Measurements from ENCODE around the gene APBA1.
"Not testable (repeated sequence)": the region's sequence is repeated elsewhere in the genome, so short reads cannot be mapped to it uniquely, and the experiment has no call there.

Gene APBA1

GRCh38 chr9:69433968-69434367, 238.2 kb downstream of the APBA1 start:
- DNase-seq: no peak

- DNase-seq: no peak
Observed at GRCh38 chr9:69433392-69433791, 238.8 kb downstream of the APBA1 start.

- DNase-seq: no peak
Observed at GRCh38 chr9:69432623-69433022, 239.5 kb downstream of the APBA1 start.

GRCh38 chr9:69431777-69432176, 240.4 kb downstream of the APBA1 start:
- no peak for DNase-seq

- DNase-seq: no peak
Observed at GRCh38 chr9:69431203-69431602, 241.0 kb downstream of the APBA1 start.

- no peak for DNase-seq
Observed at GRCh38 chr9:69430206-69430605, 242.0 kb downstream of the APBA1 start.

- DNase-seq: no peak
Observed at GRCh38 chr9:69429281-69429680, 242.9 kb downstream of the APBA1 start.

- no peak for DNase-seq
Observed at GRCh38 chr9:69428017-69428785, 244.0 kb downstream of the APBA1 start.

GRCh38 chr9:69427286-69427685, 244.9 kb downstream of the APBA1 start:
- no peak for DNase-seq

- no peak for DNase-seq
Observed at GRCh38 chr9:69425136-69425801, 246.9 kb downstream of the APBA1 start.

- DNase-seq: peak; percentile 64 to 78 (median 68)
Observed at GRCh38 chr9:69421908-69422801, 250.0 kb downstream of the APBA1 start.

- DNase-seq: no peak
Observed at GRCh38 chr9:69420611-69421270, 251.4 kb downstream of the APBA1 start.

GRCh38 chr9:69412741-69413150, 259.4 kb downstream of the APBA1 start:
- DNase-seq: peak; percentile 13 to 46 (median 25)

- no peak for DNase-seq
Observed at GRCh38 chr9:69411931-69412740, 260.0 kb downstream of the APBA1 start.

GRCh38 chr9:69411246-69411645, 260.9 kb downstream of the APBA1 start:
- no peak for DNase-seq

- DNase-seq: not testable (repeated sequence)
Observed at GRCh38 chr9:69409936-69410335, 262.2 kb downstream of the APBA1 start.

GRCh38 chr9:69400470-69400869, 271.7 kb downstream of the APBA1 start:
- DNase-seq: no peak

- DNase-seq: no peak
Observed at GRCh38 chr9:69397384-69398214, 274.6 kb downstream of the APBA1 start.

GRCh38 chr9:69396759-69397158, 275.4 kb downstream of the APBA1 start:
- DNase-seq: no peak

GRCh38 chr9:69395718-69396117, 276.5 kb downstream of the APBA1 start:
- no peak for DNase-seq

GRCh38 chr9:69393425-69393824, 278.7 kb downstream of the APBA1 start:
- DNase-seq: no peak

All from suppressor macrophage (primary cell).